ENCODE results near the gene SNAI3.

The SNAI3 gene

DNA sequence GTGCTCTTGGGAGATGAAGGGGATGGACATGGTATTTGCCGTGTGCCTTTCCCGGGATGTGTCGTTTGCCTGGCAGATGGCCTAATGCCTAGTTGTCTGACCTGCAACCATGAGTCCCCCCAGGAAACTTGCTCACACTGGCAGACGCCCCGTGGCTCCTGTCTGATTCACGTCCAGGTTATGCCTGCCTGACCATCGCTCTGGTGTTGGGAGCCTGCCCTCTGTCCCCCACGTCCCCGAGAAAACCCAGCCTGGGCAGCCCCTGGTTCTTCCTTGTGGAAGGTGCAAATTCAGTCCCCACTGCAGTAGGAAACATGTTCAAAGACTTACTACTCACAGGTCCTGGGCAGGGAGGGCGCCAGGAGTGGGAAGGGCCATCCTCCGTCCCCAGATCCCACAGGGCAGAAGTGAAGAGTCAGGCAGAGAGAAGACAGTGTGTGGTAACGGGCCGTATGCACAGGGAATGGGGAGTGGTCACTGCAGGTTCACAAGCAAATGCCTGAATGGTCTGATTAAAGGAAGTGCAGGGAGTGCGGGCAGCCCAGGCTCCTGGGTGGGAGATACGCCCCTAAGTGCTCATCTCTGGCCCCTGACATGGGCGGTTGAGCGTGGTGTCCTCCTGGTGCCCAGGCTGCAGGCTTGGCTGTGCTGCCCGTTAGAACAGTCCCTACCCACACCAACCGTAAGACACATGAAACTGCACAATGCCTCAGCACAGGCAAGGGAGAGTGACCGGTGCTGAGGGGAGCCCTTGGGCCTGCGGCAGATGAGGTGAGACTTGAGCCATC, 4.2 kb upstream of the SNAI3 start:
- Histone ChIP-seq H3K27me3 (ENCODE audit: insufficient read depth, poor library complexity, severe bottlenecking) (peaks cover 21% of the 10 kb centered on the region), H3K9me3 (ENCODE audit: severe bottlenecking) (no peaks in the 10 kb centered on the region), H3K27ac (ENCODE audit: poor library complexity, severe bottlenecking) (no peak overlapping the region), H3K36me3 (ENCODE audit: low read depth) (no peaks in the 10 kb centered on the region), H3K4me1 (ENCODE audit: insufficient read depth, poor library complexity, severe bottlenecking) (no peaks in the 10 kb centered on the region), H3K4me3 (ENCODE audit: severe bottlenecking) (no peak overlapping the region)
- ATAC-seq (ENCODE audit: low read depth): no peak
- no peak for DNase-seq (ENCODE audit: low spot score)
- TF ChIP-seq, protein P1, sequence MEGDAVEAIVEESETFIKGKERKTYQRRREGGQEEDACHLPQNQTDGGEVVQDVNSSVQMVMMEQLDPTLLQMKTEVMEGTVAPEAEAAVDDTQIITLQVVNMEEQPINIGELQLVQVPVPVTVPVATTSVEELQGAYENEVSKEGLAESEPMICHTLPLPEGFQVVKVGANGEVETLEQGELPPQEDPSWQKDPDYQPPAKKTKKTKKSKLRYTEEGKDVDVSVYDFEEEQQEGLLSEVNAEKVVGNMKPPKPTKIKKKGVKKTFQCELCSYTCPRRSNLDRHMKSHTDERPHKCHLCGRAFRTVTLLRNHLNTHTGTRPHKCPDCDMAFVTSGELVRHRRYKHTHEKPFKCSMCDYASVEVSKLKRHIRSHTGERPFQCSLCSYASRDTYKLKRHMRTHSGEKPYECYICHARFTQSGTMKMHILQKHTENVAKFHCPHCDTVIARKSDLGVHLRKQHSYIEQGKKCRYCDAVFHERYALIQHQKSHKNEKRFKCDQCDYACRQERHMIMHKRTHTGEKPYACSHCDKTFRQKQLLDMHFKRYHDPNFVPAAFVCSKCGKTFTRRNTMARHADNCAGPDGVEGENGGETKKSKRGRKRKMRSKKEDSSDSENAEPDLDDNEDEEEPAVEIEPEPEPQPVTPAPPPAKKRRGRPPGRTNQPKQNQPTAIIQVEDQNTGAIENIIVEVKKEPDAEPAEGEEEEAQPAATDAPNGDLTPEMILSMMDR (IDR thresholded peaks at IDR 0.05; ENCODE audit: poor library complexity, severe bottlenecking): no peak

DNA sequence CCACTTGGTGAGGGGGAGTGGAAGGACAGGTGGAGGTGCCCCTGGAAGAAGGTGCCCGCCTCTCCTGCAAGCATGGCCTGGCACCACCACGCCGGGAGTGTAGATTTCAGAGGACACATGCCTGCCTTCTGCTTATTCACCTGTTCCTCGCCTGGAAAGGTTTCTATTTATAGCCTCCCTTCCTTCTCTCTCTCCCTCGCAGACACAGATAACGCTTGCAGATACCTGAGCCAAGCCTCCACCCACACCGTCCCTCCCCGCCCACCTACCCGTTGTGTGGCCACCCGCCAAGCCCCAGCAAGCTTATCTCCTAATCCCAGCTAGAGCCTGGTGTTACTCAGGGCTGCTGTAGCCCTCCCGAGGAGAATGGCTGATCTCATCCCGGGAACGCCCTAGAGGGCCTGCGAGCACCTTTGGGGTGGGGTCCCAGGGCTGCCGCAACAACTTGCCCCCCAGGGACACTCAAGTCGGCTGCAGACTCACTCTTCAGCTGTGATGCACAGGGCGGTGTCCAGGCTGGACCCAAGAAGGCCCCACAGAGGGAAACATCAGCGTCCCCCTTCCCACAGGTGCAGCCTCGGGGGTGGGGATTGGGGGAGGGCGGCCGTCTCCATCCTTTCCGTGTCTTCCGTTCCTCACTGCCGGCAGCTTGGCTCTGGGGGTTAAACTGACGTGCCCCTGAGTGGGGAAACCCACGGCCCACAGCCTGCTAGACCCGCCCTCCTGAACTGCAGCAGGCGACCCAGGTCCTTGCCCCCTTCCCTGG, 1.9 kb upstream of the SNAI3 start:
- H3K4me1 ChIP-seq (ENCODE audit: insufficient read depth, poor library complexity, severe bottlenecking): no peaks in the 10 kb centered on the region
- DNase-seq (ENCODE audit: low spot score) (no peak), ATAC-seq (ENCODE audit: low read depth) (peak; percentile 20; the same call in 2 of the 3 replicates)
- no peaks in the 10 kb centered on the region for H3K36me3 ChIP-seq (ENCODE audit: low read depth)
- H3K27me3 ChIP-seq (ENCODE audit: insufficient read depth, poor library complexity, severe bottlenecking): peaks cover 24% of the 10 kb centered on the region
- TF ChIP-seq, protein P1 (IDR thresholded peaks at IDR 0.05; ENCODE audit: poor library complexity, severe bottlenecking): no peak
- no peak overlapping the region for H3K4me3 ChIP-seq (ENCODE audit: severe bottlenecking)
- H3K9me3 ChIP-seq (ENCODE audit: severe bottlenecking): no peaks in the 10 kb centered on the region
- H3K27ac ChIP-seq (ENCODE audit: poor library complexity, severe bottlenecking): no peak overlapping the region

DNA sequence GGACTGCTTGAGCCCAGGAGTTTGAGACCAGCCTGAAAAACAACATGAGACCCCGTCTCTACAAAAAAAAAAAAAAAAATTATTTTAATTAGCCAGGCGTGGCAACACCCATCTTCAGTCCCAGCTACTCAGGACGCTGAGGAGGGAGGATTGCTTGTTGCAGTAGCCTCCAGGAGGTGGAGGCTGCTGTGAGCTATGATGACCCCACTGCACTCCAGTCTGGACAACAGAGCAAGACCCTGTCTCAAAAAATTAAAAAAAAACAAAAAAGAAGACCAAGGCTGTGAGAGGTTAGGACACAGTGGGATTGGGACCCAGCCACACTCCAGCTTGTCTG, 1.3 kb upstream of the SNAI3 start:
- ATAC-seq (ENCODE audit: low read depth) (no peak), DNase-seq (ENCODE audit: low spot score) (no peak)
- H3K4me3 ChIP-seq (ENCODE audit: severe bottlenecking): no peak overlapping the region
- no peaks in the 10 kb centered on the region for H3K36me3 ChIP-seq (ENCODE audit: low read depth)
- no peaks in the 10 kb centered on the region for H3K4me1 ChIP-seq (ENCODE audit: insufficient read depth, poor library complexity, severe bottlenecking)
- H3K27ac ChIP-seq (ENCODE audit: poor library complexity, severe bottlenecking): no peak overlapping the region
- TF ChIP-seq, protein P1 (IDR thresholded peaks at IDR 0.05; ENCODE audit: poor library complexity, severe bottlenecking): no peak
- peaks cover 24% of the 10 kb centered on the region for H3K27me3 ChIP-seq (ENCODE audit: insufficient read depth, poor library complexity, severe bottlenecking)
- no peaks in the 10 kb centered on the region for H3K9me3 ChIP-seq (ENCODE audit: severe bottlenecking)

DNA sequence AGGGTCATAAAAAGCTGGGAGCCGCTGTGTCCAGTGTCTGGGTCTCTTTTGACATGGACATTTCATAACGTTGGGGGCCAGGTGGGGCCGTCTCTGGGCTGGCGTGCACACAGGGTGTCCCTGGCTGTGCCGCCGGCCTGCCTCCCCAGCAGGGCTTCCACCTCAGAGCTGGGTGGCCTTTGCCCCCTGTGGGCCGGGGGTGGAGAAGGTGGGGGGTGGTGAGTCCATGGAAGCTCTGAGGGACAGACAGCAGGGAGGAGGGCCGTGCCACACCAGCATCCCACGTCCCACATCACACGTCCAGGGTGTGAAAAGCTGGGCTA, 908 bp upstream of the SNAI3 start:
- Histone ChIP-seq H3K4me1 (ENCODE audit: insufficient read depth, poor library complexity, severe bottlenecking) (no peaks in the 10 kb centered on the region), H3K27ac (ENCODE audit: poor library complexity, severe bottlenecking) (no peak overlapping the region), H3K9me3 (ENCODE audit: severe bottlenecking) (no peaks in the 10 kb centered on the region), H3K4me3 (ENCODE audit: severe bottlenecking) (no peak overlapping the region), H3K27me3 (ENCODE audit: insufficient read depth, poor library complexity, severe bottlenecking) (peaks cover 24% of the 10 kb centered on the region), H3K36me3 (ENCODE audit: low read depth) (no peaks in the 10 kb centered on the region)
- ATAC-seq (ENCODE audit: low read depth) (no peak), DNase-seq (ENCODE audit: low spot score) (no peak)
- TF ChIP-seq, protein P1 (IDR thresholded peaks at IDR 0.05; ENCODE audit: poor library complexity, severe bottlenecking): no peak

DNA sequence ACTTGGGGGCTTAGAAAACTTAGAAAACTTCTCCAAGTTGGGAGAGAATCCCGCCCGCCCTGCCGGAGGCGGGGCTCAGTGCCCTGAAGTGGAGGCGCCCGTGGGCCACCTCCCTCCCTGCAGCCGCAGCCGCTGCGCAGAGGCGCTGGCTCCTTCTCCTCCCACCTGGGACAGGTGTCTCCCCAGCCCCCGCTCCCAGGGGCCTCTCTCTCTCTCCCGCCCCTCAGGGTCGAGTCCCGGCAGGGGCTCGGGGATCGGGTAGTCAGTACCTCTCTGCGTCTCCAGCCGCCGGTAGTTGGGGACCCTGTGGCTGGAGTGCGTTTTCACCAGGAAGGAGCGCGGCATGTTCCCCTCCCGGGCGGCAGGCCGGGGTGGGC, 257 bp downstream of the SNAI3 start:
- Histone ChIP-seq H3K27me3 (ENCODE audit: insufficient read depth, poor library complexity, severe bottlenecking) (peaks cover 24% of the 10 kb centered on the region), H3K9me3 (ENCODE audit: severe bottlenecking) (no peaks in the 10 kb centered on the region), H3K36me3 (ENCODE audit: low read depth) (no peaks in the 10 kb centered on the region), H3K4me1 (ENCODE audit: insufficient read depth, poor library complexity, severe bottlenecking) (no peaks in the 10 kb centered on the region), H3K4me3 (ENCODE audit: severe bottlenecking) (peak overlapping the region; percentile 34), H3K27ac (ENCODE audit: poor library complexity, severe bottlenecking) (no peak overlapping the region)
- TF ChIP-seq, protein P1 (IDR thresholded peaks at IDR 0.05; ENCODE audit: poor library complexity, severe bottlenecking): no peak
- DNase-seq (ENCODE audit: low spot score): no peak
- peak; percentile 45 for ATAC-seq (ENCODE audit: low read depth)
